Chondrocyte (in vitro differentiated cells): Measurements from ENCODE around the gene TMEM164. TPM values are rescaled to one million over a fixed set of nuclear protein-coding genes. Genes with fewer than 3 reads are reported as not detected.

Experiments used
- DNase-seq: peaks from one replicate; pipeline ENCODE4 v3.0.0; 2021; ENCODE audit warnings: mixed read lengths, low spot score
- H3K27ac Mint-ChIP-seq: one replicate; pipeline ENCODE4 v1.8.0; 2021; ENCODE audit warnings: mild to moderate bottlenecking, moderate library complexity, mixed read lengths; ENCODE audit not compliant: unreplicated experiment
- H3K27me3 Mint-ChIP-seq: 2 replicates; pipeline ENCODE4 v1.8.0; 2021; ENCODE audit warnings: low read depth, mixed read lengths
- H3K36me3 Mint-ChIP-seq: 2 replicates; pipeline ENCODE4 v1.8.0; 2021; ENCODE audit warnings: low read depth, mixed read lengths
- H3K4me1 Mint-ChIP-seq: 2 replicates; pipeline ENCODE4 v1.8.0; 2021; ENCODE audit warnings: low read depth, mild to moderate bottlenecking, mixed read lengths
- H3K4me3 Mint-ChIP-seq: one replicate; pipeline ENCODE4 v1.8.0; 2021; ENCODE audit warnings: mild to moderate bottlenecking, moderate library complexity, mixed read lengths; ENCODE audit not compliant: unreplicated experiment
- H3K9me3 Mint-ChIP-seq: 2 replicates; pipeline ENCODE4 v1.8.0; 2021; ENCODE audit warnings: low read depth, mixed read lengths
- total RNA-seq: library from RNA; stranded (reverse); gene quantifications from 3 replicates; pipeline ENCODE4 v1.2.1, GENCODE V29; 2021
- TF ChIP-seq, protein P1 (sequence below): fragments of 200-600 bp; sonication (generic); IDR thresholded peaks from 2 replicates; pipeline ENCODE4 v1.5.0; 2021; ENCODE audit warnings: antibody characterized with exemption, mild to moderate bottlenecking, moderate library complexity

TMEM164 gene
- total RNA-seq, 1 donor from 2014 or later, result 11.8 TPM

DNA sequence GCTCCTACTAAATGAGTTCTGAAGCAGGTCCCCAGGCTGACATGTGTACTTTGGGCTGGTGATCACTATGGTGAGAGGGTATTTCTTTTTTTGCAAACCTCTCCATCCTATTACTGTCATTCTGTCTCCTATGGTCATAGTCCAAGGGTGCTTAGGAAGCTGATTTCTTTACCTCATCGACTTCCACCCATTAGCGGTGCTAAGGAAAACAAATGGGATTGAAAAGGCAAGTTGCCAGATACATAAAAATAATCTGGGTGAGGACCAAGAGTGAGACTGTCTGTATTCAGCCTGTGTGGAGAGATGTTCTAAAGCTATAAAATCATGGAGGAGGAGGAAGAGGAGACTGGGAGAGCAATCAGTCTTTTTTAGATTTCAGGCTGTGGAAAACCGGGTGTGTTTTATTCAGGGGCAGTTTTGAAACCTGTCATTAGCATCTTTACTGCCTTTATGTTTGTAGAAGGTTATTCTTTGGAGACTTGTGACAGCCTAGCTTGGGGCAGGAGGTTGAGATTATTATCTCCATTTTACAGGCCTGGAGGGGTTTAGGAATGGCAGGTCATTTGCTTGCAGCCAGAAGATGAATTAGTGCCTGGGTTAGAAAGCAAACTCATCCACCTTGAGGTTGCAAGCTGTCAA lies 1.9 kb downstream of the TMEM164 start:
- Mint-ChIP-seq H3K4me3 (no peak overlapping the region), H3K27ac (no peak overlapping the region)

DNA sequence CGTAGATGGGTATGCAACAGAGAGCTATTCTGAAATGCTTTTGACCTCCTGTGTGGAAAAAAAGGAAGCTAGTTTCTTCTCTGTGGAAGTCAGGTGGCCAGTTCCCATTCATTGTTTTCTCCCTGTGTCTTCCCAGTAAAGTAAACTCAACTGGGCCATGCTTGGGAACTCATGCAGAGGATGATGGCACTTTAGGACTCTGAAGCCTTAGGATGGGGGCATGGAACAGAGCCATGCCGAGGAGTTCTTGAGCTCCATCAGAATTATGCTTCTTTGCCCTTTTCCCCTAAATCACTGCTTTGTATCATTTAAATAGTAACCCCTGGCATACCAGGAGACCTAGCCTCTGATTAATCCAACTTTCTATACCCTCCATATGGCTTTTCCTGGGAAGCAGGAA lies 3.2 kb downstream of the TMEM164 start:
- Mint-ChIP-seq H3K36me3 (no peaks in the 10 kb centered on the region), H3K27ac (no peak overlapping the region), H3K4me1 (peaks cover 12% of the 10 kb centered on the region), H3K27me3 (no peaks in the 10 kb centered on the region), H3K4me3 (no peak overlapping the region), H3K9me3 (no peaks in the 10 kb centered on the region)
- DNase-seq, result no peak
- TF ChIP-seq, protein P1, sequence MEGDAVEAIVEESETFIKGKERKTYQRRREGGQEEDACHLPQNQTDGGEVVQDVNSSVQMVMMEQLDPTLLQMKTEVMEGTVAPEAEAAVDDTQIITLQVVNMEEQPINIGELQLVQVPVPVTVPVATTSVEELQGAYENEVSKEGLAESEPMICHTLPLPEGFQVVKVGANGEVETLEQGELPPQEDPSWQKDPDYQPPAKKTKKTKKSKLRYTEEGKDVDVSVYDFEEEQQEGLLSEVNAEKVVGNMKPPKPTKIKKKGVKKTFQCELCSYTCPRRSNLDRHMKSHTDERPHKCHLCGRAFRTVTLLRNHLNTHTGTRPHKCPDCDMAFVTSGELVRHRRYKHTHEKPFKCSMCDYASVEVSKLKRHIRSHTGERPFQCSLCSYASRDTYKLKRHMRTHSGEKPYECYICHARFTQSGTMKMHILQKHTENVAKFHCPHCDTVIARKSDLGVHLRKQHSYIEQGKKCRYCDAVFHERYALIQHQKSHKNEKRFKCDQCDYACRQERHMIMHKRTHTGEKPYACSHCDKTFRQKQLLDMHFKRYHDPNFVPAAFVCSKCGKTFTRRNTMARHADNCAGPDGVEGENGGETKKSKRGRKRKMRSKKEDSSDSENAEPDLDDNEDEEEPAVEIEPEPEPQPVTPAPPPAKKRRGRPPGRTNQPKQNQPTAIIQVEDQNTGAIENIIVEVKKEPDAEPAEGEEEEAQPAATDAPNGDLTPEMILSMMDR, result no peak

More for the DNA sequence above, 1.9 kb downstream of the TMEM164 start:
- TF ChIP-seq, protein P1, result no peak
- H3K27me3 Mint-ChIP-seq, result no peaks in the 10 kb centered on the region
- no peaks in the 10 kb centered on the region for H3K36me3 Mint-ChIP-seq
- peaks cover 12% of the 10 kb centered on the region for H3K4me1 Mint-ChIP-seq
- DNase-seq, result no peak
- no peaks in the 10 kb centered on the region for H3K9me3 Mint-ChIP-seq

DNA sequence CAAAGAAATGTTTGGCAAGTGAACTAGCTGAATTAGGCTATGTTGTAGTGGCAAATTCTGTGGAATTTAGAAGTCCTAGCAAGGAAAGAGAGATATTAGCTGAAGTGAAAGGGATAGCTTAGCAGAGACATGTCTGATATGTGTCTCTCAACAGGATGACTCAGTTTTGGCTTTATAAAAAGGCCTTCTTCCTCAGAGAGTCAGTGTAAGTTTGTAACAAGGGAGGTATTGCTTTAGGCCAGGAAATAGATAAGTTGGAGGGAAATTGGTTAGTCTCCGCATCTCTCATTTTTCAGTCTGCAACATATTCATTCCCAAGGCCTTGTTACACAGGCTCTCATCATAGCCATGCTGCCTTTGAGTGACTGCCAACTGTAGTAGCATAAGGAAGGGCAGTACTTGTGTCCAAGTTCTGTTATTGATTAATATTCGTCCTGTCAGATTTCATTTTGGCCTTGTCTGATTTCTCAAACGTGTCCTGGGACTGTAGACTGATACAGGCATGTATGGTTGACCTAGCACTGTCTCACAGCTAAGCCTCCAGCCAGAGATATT lies 4.0 kb downstream of the TMEM164 start:
- Mint-ChIP-seq H3K36me3 (no peaks in the 10 kb centered on the region), H3K27ac (no peak overlapping the region), H3K4me3 (no peak overlapping the region), H3K27me3 (no peaks in the 10 kb centered on the region), H3K9me3 (no peaks in the 10 kb centered on the region), H3K4me1 (peaks cover 10% of the 10 kb centered on the region)
- no peak for DNase-seq
- TF ChIP-seq, protein P1, result no peak

DNA sequence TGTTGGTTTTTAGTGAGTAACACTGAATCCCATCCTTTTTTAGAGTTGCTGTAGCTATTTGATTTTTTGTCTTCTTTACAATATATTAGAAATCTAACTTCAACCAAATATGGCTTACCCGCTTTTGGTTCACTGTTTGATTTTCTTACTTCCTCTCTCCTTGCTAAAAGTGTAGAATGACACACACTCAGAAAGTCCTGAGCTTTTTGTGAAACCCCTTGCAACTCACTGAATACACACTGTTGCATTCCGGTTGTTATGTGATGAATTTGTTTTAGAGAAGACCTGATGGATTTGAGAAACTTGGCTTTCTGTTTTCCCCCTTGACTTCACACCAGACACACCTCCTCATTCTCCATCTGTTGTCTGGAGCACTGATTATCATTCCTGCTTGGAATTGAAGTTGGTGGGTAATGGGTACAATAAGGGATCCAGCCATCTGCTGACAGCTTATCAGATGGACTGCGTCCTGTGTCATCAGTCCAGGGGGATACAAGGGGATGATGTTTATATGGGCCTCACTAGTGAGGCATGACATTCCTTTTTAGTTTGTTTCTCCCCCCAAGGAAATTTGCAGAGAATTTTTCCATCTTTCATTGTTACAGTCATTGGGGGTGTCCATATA lies 5.2 kb downstream of the TMEM164 start:
- Mint-ChIP-seq H3K27me3 (no peaks in the 10 kb centered on the region), H3K27ac (no peak overlapping the region), H3K4me3 (no peak overlapping the region), H3K9me3 (no peaks in the 10 kb centered on the region), H3K4me1 (peaks cover 6% of the 10 kb centered on the region), H3K36me3 (no peaks in the 10 kb centered on the region)
- DNase-seq, result no peak
- TF ChIP-seq, protein P1, result no peak

DNA sequence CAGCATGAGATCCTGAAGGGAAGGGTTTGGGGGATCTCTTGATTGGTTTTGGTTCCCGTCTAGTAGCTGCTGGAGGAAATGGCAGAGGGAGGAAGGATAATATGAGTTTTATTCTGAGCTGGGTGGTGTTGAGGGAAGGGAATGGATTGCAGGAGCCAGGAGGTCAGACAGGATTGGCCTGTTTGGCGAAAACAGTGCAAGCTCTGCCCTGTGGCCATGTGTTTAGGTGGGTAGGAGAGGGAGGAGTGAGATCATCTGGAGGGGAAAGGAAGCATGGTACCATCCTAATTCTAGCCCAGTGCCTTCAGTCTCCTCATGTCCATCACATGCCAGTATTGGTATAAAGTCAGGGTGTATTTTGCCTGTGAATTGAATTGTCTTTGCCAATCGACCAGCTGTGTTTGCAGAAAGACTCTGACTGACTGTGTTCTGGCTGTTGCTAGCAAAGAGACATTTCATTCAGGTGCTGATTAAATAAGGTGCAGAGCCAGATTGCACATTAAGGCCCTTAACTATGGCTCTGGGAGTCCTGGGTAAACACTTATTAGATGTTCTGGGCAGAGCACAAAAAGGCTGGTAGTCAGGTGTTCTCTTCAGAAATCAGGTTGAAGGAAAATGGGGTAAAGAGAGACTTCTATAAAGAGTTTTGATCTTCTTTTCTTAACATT lies 10.0 kb downstream of the TMEM164 start:
- Mint-ChIP-seq H3K27me3 (no peaks in the 10 kb centered on the region), H3K4me3 (no peak overlapping the region), H3K9me3 (no peaks in the 10 kb centered on the region), H3K36me3 (no peaks in the 10 kb centered on the region), H3K4me1 (no peaks in the 10 kb centered on the region), H3K27ac (no peak overlapping the region)
- TF ChIP-seq, protein P1, result no peak
- no peak for DNase-seq
